HG03442 (cell line): Measurements from ENCODE around the gene COL13A1.

Experiments
- ATAC-seq: cut with Tn5 transposase; IDR thresholded peaks from one replicate; pipeline ENCODE4 v1.9.1; 2021; ENCODE audit warnings: mild to moderate bottlenecking, moderate library complexity; ENCODE audit not compliant: unreplicated experiment

The COL13A1 gene

DNA sequence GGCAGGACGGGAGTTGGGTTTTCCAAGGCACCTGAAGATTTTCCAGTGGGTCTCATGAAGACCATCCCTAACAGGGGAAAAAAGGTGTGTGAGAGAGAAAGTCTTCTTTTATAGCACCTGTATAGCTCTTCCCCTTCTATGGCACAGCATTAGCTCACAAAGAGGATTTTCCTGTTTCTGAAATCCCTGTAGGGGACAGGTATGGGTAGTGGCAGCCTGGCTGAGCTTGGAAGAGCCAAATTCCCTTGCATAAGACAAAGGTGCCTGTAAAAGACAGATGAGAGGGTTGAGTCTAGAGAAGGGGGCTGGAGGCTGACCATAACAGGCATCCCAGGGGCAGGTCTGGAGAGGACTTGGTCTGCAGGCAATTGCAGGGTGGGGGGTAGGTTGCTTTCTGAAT, 63.7 kb downstream of the COL13A1 start:
- no peak for ATAC-seq

GRCh38 chr10:69866246-69866687, 64.6 kb downstream of the COL13A1 start:
- no peak for ATAC-seq

- ATAC-seq, result no peak
Observed at GRCh38 chr10:69866688-69867461, 65.2 kb downstream of the COL13A1 start.

GRCh38 chr10:69867699-69868558, 66.2 kb downstream of the COL13A1 start:
- ATAC-seq, result no peak

GRCh38 chr10:69868821-69869220, 67.1 kb downstream of the COL13A1 start:
- no peak for ATAC-seq

DNA sequence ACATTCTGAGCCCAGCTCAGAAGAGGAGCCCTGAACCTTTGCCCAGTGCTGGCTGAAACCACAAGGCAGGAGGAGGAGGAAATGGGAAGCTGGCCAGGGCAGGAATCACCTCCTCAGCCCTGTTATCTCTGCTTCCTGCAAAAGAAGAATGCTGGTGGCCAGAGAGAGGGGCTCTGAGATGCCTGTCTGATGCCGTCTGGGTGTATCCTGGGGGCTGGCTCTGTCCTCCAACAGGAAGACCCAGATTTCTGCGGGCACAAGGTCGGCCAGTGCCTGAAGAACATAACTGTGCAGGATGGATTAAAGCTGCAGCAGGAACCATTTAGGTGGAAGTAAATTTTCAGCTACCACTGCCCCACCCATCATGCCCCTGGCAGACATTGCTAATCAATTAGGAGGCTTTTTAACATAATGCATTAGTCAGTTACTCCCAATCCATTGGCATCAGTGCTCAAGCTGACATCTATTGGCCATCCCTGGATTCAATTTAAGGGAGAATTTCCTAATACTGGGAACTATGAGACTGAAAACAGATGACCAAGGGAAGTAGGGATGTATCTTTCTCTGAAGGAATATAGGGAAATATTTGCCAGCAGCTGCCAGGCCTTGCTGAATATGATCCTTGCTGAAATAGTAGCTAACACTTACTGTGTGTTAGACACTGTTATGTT, 67.7 kb downstream of the COL13A1 start:
- ATAC-seq, result no peak

GRCh38 chr10:69870591-69870990, 68.9 kb downstream of the COL13A1 start:
- no peak for ATAC-seq

DNA sequence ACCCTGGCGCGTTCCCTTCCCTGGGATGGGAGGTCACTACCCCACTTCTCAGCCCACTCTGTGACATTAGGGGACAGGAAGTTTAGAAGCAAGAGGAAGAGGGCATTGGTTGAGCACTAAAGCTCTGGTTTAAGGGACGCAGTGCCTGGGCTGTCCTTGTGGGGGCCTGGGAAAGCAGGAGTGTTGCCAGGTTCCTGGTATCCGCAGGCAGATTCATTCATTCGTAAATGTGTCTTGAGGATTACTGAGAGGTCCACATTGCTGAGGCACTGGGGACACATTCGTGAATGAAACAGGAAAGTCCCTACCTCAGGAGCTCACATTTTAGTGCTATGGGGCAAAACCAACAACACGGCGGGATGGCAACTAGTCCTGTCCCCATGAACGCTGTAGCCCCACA, 69.4 kb downstream of the COL13A1 start:
- no peak for ATAC-seq

DNA sequence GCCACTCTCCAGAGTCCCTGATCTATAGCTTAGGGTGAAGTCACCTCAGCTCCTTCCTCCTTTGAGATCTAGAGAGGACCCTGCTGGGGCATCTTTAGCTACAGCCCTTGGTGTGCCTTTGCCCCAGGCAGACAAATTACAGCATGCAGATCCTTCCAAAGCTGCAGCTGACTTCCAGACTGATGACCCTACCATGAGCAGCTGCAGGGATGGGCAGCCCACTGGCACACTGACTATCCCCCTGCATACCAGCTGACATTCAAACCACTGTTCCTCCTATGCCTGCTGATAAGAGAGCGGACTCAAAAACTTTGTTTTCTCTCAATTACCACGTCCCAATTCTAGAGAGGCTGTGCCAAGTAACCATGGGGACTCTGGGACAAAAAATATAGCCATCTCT, 70.6 kb downstream of the COL13A1 start:
- no peak for ATAC-seq

DNA sequence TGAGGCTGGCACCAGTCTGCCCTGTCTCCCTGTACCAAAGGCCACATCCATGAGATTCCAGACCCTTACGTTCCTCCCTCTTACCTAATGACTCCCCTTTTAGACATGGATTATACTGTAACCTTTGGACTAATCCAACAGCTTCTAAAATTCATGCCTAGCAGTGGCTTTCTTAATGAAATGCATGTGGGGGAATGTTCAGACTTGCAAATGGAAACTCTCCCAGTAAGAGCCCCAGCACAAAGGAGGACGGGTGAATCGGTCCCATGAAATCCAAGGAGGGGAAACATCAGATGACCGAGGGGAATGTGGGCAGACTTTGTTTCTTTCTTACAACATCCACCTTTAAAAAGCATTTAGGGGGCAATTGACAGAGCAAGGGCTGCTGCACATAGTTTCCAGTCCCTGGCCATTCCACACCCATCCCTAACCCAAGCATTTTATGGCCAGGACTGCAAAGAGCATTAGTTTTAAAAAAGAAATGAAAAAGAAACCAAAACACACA, 71.5 kb downstream of the COL13A1 start:
- no peak for ATAC-seq

DNA sequence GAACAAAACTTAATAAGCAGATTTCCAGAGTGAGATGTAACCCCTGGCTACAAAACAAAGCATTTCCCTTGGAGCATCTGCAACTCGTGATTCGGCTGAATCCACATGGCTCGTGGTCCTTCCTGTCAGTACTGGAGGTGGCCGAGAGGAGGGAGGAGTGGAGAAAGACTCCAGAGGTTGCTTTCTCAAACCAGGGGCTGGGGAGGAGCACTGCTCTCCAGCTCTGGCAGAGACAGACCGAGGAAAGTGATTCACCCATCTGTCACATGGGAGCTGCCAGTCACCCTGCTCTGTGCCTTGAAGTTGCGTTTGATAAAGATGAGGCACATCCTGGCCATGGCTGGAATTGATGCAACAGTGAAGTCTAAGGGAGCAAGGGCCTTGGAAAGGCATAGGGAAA, 72.7 kb downstream of the COL13A1 start:
- ATAC-seq, result no peak

DNA sequence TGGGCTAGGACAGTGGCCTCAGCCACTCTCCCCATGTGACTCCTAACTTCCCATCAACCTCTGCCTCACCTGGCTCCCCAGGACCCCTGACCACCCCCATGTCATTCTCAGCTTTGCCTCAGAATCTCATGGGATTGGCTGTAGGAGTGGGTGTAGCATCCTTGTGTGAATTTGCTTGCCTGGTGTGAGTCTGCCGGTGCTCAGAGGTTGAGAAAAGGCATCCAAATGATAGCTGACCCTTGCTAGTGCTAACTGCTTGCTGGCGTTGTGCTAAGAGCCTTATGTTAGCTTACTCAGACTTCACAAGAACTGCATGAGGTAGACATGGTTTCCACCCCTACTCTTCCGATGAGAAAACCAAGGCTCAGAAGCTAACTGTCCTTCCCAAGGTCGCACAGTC, 74.2 kb downstream of the COL13A1 start:
- no peak for ATAC-seq

GRCh38 chr10:69876286-69876685, 74.6 kb downstream of the COL13A1 start:
- no peak for ATAC-seq

DNA sequence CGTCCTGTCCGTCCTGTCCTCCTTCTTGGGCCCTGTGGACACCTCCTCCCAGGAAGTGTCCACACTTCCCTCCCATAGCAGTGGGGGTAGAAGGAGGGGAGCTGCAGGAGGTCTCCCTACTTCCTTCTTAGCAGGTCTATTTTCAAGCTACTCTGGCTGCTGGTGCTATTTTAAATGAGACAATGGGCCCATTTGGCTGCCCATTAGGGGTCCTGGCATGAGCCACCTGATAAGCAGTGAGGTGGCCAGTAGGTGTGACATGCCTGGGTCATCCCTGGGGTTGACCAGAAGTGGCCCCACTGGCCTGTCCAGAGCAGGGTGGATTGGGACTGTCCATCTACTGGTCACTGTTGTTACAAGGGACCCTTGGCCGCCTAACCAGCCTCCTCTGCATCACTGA, 75.2 kb downstream of the COL13A1 start:
- ATAC-seq, result no peak

GRCh38 chr10:69878038-69878437, 76.3 kb downstream of the COL13A1 start:
- no peak for ATAC-seq

GRCh38 chr10:69878951-69879350, 77.2 kb downstream of the COL13A1 start:
- no peak for ATAC-seq

DNA sequence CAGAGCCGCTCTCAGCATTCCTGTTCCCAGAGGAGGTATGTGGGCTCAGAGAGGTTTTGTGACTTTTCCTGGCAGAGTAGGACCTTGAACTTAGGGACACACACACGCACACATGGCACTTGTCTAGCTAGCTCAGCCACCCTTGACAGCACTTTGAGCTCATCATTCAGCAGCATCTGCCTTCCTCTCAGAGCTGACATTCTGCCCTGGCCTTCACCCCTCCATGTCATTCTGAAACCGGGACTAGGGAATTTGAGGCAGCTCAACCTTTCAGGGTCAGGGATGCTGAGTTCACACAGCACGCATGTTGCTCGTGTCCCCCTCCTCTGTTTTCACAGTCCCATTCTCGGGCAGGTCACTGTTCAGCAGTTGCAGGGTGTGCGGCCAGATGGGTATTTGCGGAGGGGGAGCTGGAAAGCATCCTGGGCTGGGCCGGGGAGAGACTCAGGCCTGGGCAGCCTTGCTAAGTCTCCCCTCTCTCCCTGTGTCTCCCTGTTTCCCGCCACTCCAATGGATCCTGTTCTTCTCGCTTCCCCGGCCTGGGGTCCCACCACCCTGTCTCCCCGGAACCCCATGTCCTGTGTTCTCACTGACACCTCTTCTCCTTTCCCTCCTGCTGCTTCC, 78.0 kb downstream of the COL13A1 start:
- no peak for ATAC-seq

GRCh38 chr10:69880301-69881081, 78.8 kb downstream of the COL13A1 start:
- no peak for ATAC-seq

- no peak for ATAC-seq
Observed at GRCh38 chr10:69881202-69881601, 79.5 kb downstream of the COL13A1 start.
